ENCODE data around the gene ATR. TPM values are rescaled to one million over a fixed set of nuclear protein-coding genes. Genes with fewer than 3 reads are reported as not detected.

ATR gene
- total and polyA plus RNA-seq, 9 of the 15 experiments (the other 6 are each of a cell fraction or from before 2014, with no cell fraction given) = 18.0 to 37.8 (median 23.2) TPM

GRCh38 chr3:142578329-142579223 lies at the start of gene ATR (continued):
- TF ChIP-seq ZBTB49 (CRISPR knock-in tag; IDR thresholded peaks at IDR 0.05; ENCODE audit: borderline replicate concordance) (no peak), ZNF316 (IDR thresholded peaks at IDR 0.05) (no peak), IFI16 (CRISPR knock-in tag; IDR thresholded peaks at IDR 0.05) (no peak), SIN3B (IDR thresholded peaks at IDR 0.05; ENCODE audit: low read depth) (no peak; the same call in 1 of the 2 replicates), MTF1 (CRISPR knock-in tag; IDR thresholded peaks at IDR 0.05; ENCODE audit: borderline replicate concordance) (no peak), GTF3C2 (IDR thresholded peaks at IDR 0.05; ENCODE audit: borderline replicate concordance, extremely low read depth, insufficient read length) (no peak), SRF (CRISPR knock-in tag; IDR thresholded peaks at IDR 0.05) (peak in 1 of 2 experiments; percentile 68; a peak in 1 of 4 replicates), ZNF212 (CRISPR knock-in tag; IDR thresholded peaks at IDR 0.05) (no peak), FOSL1 (tag; conservative IDR thresholded peaks at IDR 0.05) (peak; percentile 53), USF2 (CRISPR knock-in tag; IDR thresholded peaks at IDR 0.05) (no peak), ZNF124 (CRISPR knock-in tag; IDR thresholded peaks at IDR 0.05) (0 out of 2 replicates have a peak, but pooled peaks have one; percentile 74), MLX (CRISPR knock-in tag; conservative IDR thresholded peaks at IDR 0.05) (no peak), ZNF408 (CRISPR knock-in tag; IDR thresholded peaks at IDR 0.05; ENCODE audit: low read depth) (no peak), MEF2A (IDR thresholded peaks at IDR 0.05; ENCODE audit: control insufficient read depth, low read depth, low read length) (no peak), E2F8 (IDR thresholded peaks at IDR 0.05; ENCODE audit: low read depth, partially characterized antibody) (peak; percentile 94), ZFX (CRISPR knock-in tag; IDR thresholded peaks at IDR 0.05) (peak; percentile 100)
